Liver (tissue), 3 donors: ENCODE data around the gene RAPGEF4.

ENCODE experiments used
- FOXA1 ChIP-seq: IDR thresholded peaks from 2 replicates; pipeline ENCODE4 v1.6.1; 2016; ENCODE audit warnings: antibody characterized with exemption
- NR2F2 ChIP-seq: IDR thresholded peaks from 2 replicates; pipeline ENCODE4 v1.6.1; 2016; ENCODE audit warnings: antibody characterized with exemption
- TF ChIP-seq, protein P1 (sequence below): fragments of 150-350 bp; IDR thresholded peaks from 2 replicates; pipeline ENCODE4 v1.5.1; 2017; ENCODE audit warnings: improper control_type of control experiment, low read depth, low read length; ENCODE audit not compliant: missing input control
- donor health status: healthy.
- donor health status: healthy.

GRCh38 chr2:172864182-172864581, 128.5 kb downstream of the RAPGEF4 start:
- no peak for TF ChIP-seq FOXA1
- TF ChIP-seq NR2F2, result no peak
- TF ChIP-seq, protein P1, sequence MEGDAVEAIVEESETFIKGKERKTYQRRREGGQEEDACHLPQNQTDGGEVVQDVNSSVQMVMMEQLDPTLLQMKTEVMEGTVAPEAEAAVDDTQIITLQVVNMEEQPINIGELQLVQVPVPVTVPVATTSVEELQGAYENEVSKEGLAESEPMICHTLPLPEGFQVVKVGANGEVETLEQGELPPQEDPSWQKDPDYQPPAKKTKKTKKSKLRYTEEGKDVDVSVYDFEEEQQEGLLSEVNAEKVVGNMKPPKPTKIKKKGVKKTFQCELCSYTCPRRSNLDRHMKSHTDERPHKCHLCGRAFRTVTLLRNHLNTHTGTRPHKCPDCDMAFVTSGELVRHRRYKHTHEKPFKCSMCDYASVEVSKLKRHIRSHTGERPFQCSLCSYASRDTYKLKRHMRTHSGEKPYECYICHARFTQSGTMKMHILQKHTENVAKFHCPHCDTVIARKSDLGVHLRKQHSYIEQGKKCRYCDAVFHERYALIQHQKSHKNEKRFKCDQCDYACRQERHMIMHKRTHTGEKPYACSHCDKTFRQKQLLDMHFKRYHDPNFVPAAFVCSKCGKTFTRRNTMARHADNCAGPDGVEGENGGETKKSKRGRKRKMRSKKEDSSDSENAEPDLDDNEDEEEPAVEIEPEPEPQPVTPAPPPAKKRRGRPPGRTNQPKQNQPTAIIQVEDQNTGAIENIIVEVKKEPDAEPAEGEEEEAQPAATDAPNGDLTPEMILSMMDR, result peak; percentile 76
